GM23338 (cell line): ENCODE data around the gene CENPP. TPM values are rescaled to one million over a fixed set of nuclear protein-coding genes. Genes with fewer than 3 reads are reported as not detected.

ENCODE experiments used
- ATAC-seq: fragments of 200-7000 bp; cut with Tn5 transposase; 3 replicates; pipeline ENCODE4 v1.9.1; 2020
- DNase-seq: peaks from one replicate; pipeline ENCODE4 v3.0.0-alpha.2; 2015; ENCODE audit warnings: low spot score
- H2AFZ ChIP-seq: fragments of 200-600 bp; sonication (generic); 2 replicates; pipeline ENCODE4 v1.8.0; 2016; ENCODE audit warnings: antibody characterized with exemption, mild to moderate bottlenecking, moderate library complexity
- H3F3A ChIP-seq: fragments of 200-600 bp; sonication (generic); replicated peaks from 2 replicates; pipeline ENCODE4 v1.8.0; 2017; ENCODE audit warnings: antibody characterized with exemption, mixed run types, low read depth
- H3K27ac ChIP-seq: fragments of 200-600 bp; sonication (generic); 2 replicates; pipeline ENCODE4 v1.6.1; 2016; ENCODE audit warnings: low read depth
- H3K27me3 ChIP-seq: fragments of 200-600 bp; sonication (generic); 2 replicates; pipeline ENCODE4 v1.8.0; 2016; ENCODE audit warnings: mild to moderate bottlenecking, mixed run types, moderate library complexity; ENCODE audit not compliant: insufficient read depth
- H3K36me3 ChIP-seq: fragments of 200-600 bp; sonication (generic); 2 replicates; pipeline ENCODE4 v1.8.0; 2016; ENCODE audit warnings: mild to moderate bottlenecking; ENCODE audit not compliant: insufficient read depth
- H3K4me1 ChIP-seq: fragments of 200-600 bp; sonication (generic); 2 replicates; pipeline ENCODE4 v1.8.0; 2016; ENCODE audit warnings: mild to moderate bottlenecking, moderate library complexity; ENCODE audit not compliant: insufficient read depth
- H3K4me2 ChIP-seq: fragments of 200-600 bp; sonication (generic); 2 replicates; pipeline ENCODE4 v1.7.1; 2017; ENCODE audit warnings: mixed run types
- H3K4me3 ChIP-seq: fragments of 200-600 bp; sonication (generic); 2 replicates; pipeline ENCODE4 v1.6.1; 2016; ENCODE audit warnings: mixed run types
- H3K79me2 ChIP-seq: fragments of 200-600 bp; sonication (generic); replicated peaks from 2 replicates; pipeline ENCODE4 v1.8.0; 2017; ENCODE audit warnings: mild to moderate bottlenecking; ENCODE audit not compliant: insufficient read depth
- H3K9me2 ChIP-seq: fragments of 200-600 bp; sonication (generic); 2 replicates; pipeline ENCODE4 v1.8.0; 2017; ENCODE audit not compliant: insufficient read depth
- H4K20me1 ChIP-seq: fragments of 200-600 bp; sonication (generic); replicated peaks from 2 replicates; pipeline ENCODE4 v1.8.0; 2017; ENCODE audit warnings: mild to moderate bottlenecking; ENCODE audit not compliant: insufficient read depth
- H3K27ac Mint-ChIP-seq: 2 replicates; pipeline ENCODE4 v1.8.0; 2020; ENCODE audit warnings: inconsistent platforms, mild to moderate bottlenecking, moderate library complexity, mixed read lengths
- H3K27me3 Mint-ChIP-seq: 3 replicates; pipeline ENCODE4 v1.8.0; 2022; ENCODE audit warnings: low read depth, mild to moderate bottlenecking, moderate library complexity, mixed read lengths, inconsistent platforms; ENCODE audit not compliant: insufficient read depth, poor library complexity
- H3K36me3 Mint-ChIP-seq: 3 replicates; pipeline ENCODE4 v1.8.0; 2021; ENCODE audit warnings: low read depth, mild to moderate bottlenecking, inconsistent platforms, moderate library complexity, mixed read lengths
- H3K4me1 Mint-ChIP-seq: 3 replicates; pipeline ENCODE4 v1.8.0; 2020; ENCODE audit warnings: mild to moderate bottlenecking, inconsistent platforms, mixed read lengths
- H3K4me3 Mint-ChIP-seq: 3 replicates; pipeline ENCODE4 v1.8.0; 2021; ENCODE audit warnings: moderate library complexity, mild to moderate bottlenecking, inconsistent platforms, mixed read lengths
- H3K9me3 Mint-ChIP-seq: 3 replicates; pipeline ENCODE4 v1.8.0; 2020; ENCODE audit warnings: moderate library complexity, mild to moderate bottlenecking, inconsistent platforms, mixed read lengths
- CTCF ChIP-seq, 2 experiments: fragments of 200-600 bp in 1 of 2; sonication (generic) in 1 of 2; conservative IDR thresholded peaks; 2 replicates each; pipeline versions ENCODE4 v1.5.1 to v1.6.1; 2016 to 2017; ENCODE audit warnings: antibody characterized with exemption in 2 of 2, low read depth in 2 of 2, mild to moderate bottlenecking in 2 of 2, moderate library complexity in 1 of 2
- EZH2 ChIP-seq: fragments of 200-600 bp; sonication (generic); IDR thresholded peaks from one replicate; pipeline ENCODE4 v1.8.0; 2017; ENCODE audit warnings: antibody characterized with exemption, mild to moderate bottlenecking, low read depth; ENCODE audit not compliant: unreplicated experiment
- ZNF331 ChIP-seq: fragments of 250-450 bp; sonication (Bioruptor Pico); IDR thresholded peaks from 2 replicates; pipeline ENCODE4 v1.5.0; 2020; ENCODE audit warnings: low read depth, mild to moderate bottlenecking, moderate library complexity
- ZNF462 ChIP-seq: fragments of 250-450 bp; sonication (Bioruptor Pico); IDR thresholded peaks from 2 replicates; pipeline ENCODE4 v1.5.0; 2020; ENCODE audit warnings: mild to moderate bottlenecking, moderate library complexity
- polyA plus RNA-seq: library from polyadenylated mRNA; unstranded; fragments of >200 nt; fragmentation: Nextera tagmentation; extraction: Ambion mirVana; gene quantifications from 2 replicates; pipeline ENCODE4 v1.2.1, GENCODE V29; 2016
- total RNA-seq: library from RNA; depleted of rRNA; stranded (reverse); fragments of >200 nt; shearing (Covaris generic); gene quantifications from 2 replicates; pipeline ENCODE4 v1.2.3, GENCODE V29; 2014

CENPP gene
- total and polyA plus RNA-seq, 2 experiments from 2014 or later, result 11.0 to 12.6 TPM

DNA sequence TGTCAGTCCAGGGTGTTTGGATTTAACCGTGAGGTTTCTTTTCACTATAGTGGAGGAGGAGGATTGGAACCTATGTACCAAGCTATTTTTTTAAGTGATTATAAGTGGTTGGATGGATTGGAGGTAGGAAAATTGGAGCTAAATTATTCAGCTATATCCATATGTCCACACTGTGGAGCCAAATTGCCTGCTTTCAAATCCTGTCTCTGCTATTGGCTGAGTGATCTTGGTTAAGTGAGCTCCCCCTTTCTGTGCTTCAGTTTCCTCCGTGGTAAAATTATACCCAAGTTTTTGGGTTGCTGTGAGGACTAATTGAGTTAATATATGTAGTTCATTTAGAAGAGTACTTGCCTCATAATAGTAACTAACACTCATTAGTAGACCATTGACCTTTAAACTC lies 2.5 kb downstream of the CENPP start:
- peaks cover 19% of the 10 kb centered on the region for H3K4me1 ChIP-seq
- H3K79me2 ChIP-seq, result peaks cover 30% of the 10 kb centered on the region
- H3K9me2 ChIP-seq, result no peaks in the 10 kb centered on the region
- Mint-ChIP-seq H3K36me3 (peaks cover 1% of the 10 kb centered on the region; the same call in 1 of the 3 replicates), H3K27ac (no peak overlapping the region), H3K4me3 (no peak overlapping the region), H3K9me3 (no peaks in the 10 kb centered on the region), H3K27me3 (peaks cover 5% of the 10 kb centered on the region), H3K4me1 (peaks cover 22% of the 10 kb centered on the region)
- no peak overlapping the region for H2AFZ ChIP-seq
- DNase-seq, result peak; percentile 32
- H3K27me3 ChIP-seq, result no peaks in the 10 kb centered on the region
- no peak overlapping the region for H3K4me2 ChIP-seq
- no peak overlapping the region for H3K4me3 ChIP-seq
- 0 out of 2 replicates have a peak, but pooled peaks cover 4% of the 10 kb centered on the region for H3F3A ChIP-seq
- no peak overlapping the region for H3K27ac ChIP-seq
- no peak for TF ChIP-seq ZNF462
- TF ChIP-seq EZH2, result no peak
- peak; percentile 10 to 45; a peak in 2 of 4 replicates for TF ChIP-seq CTCF (conservative IDR thresholded peaks at IDR 0.05; ENCODE audit: low read depth in 2 of 2)
- TF ChIP-seq ZNF331 (CRISPR knock-in tag), result no peak
- no peaks in the 10 kb centered on the region for H4K20me1 ChIP-seq
- H3K36me3 ChIP-seq, result peaks cover 1% of the 10 kb centered on the region; the same call in 1 of the 2 replicates
- ATAC-seq, result no peak
